Left forelimb (tissue), 1 donor: ENCODE results near the gene BUD13.
"Not testable (repeated sequence)": the region's sequence is repeated elsewhere in the genome, so short reads cannot be mapped to it uniquely, and the experiment has no call there.

Experiments used
- DNase-seq: peaks from one replicate; pipeline ENCODE4 v3.0.0-alpha.2; 2018; ENCODE audit warnings: low spot score

BUD13 gene, protein sequence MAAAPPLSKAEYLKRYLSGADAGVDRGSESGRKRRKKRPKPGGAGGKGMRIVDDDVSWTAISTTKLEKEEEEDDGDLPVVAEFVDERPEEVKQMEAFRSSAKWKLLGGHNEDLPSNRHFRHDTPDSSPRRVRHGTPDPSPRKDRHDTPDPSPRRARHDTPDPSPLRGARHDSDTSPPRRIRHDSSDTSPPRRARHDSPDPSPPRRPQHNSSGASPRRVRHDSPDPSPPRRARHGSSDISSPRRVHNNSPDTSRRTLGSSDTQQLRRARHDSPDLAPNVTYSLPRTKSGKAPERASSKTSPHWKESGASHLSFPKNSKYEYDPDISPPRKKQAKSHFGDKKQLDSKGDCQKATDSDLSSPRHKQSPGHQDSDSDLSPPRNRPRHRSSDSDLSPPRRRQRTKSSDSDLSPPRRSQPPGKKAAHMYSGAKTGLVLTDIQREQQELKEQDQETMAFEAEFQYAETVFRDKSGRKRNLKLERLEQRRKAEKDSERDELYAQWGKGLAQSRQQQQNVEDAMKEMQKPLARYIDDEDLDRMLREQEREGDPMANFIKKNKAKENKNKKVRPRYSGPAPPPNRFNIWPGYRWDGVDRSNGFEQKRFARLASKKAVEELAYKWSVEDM

DNA sequence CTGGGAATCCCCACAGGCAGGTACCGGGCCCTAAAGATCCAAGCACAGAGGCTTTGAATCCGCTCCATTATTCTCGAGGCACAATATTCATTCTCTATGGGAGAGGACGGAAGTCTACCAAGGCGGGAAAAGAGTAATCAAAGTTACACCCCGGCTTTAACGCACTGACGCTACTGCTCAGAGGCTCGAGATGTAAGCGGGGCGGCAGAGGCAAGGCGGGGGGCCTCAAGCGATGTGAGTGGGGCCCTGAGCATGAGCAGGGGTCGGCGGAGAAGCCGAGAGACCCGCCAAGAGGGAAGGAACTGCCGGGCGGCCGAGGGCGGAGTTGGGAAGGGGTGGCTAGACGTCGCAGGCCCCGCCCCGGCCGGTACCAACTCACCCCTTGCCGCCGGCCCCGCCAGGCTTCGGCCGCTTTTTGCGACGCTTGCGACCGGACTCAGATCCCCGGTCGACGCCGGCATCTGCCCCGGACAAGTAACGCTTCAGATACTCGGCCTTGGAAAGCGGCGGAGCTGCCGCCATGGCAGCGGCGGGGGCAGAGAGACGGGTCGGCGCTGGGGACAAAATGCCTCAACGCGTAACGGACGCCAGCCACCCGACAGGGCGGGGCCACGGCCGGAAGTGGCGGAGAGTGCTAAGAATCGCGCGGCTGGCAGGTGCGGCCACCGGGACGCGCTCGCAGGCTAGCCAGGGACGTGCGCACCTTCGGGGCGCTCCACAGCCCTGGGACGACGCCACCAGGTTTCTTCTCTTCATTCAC is at the start of gene BUD13:
TSS of gene BUD13 (minus strand) at position 545 of the 760 bp plus-strand sequence. CDS start at position 522, 23 bp downstream.
- DNase-seq: peak; percentile 97

DNA sequence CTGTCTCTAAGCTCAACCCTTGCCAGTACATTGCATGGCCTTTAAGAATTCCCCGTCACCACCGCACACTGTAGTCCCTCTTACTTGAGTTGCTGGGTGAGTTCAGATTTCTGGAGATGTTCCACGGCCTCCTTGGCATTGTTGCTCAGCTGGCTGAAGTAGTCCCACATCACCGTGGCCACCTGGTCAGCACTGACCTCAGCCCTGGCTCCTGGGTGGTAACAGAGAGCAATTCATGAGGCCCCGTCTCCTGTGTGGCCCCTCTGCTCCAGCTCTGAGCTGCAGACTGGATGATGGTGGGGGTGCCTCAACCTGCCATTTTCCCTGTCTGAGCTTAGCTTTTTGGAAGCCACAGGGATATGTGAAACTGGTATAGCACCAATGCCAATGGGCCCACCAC is 49.8 kb upstream of the BUD13 start:
- DNase-seq: no peak

DNA sequence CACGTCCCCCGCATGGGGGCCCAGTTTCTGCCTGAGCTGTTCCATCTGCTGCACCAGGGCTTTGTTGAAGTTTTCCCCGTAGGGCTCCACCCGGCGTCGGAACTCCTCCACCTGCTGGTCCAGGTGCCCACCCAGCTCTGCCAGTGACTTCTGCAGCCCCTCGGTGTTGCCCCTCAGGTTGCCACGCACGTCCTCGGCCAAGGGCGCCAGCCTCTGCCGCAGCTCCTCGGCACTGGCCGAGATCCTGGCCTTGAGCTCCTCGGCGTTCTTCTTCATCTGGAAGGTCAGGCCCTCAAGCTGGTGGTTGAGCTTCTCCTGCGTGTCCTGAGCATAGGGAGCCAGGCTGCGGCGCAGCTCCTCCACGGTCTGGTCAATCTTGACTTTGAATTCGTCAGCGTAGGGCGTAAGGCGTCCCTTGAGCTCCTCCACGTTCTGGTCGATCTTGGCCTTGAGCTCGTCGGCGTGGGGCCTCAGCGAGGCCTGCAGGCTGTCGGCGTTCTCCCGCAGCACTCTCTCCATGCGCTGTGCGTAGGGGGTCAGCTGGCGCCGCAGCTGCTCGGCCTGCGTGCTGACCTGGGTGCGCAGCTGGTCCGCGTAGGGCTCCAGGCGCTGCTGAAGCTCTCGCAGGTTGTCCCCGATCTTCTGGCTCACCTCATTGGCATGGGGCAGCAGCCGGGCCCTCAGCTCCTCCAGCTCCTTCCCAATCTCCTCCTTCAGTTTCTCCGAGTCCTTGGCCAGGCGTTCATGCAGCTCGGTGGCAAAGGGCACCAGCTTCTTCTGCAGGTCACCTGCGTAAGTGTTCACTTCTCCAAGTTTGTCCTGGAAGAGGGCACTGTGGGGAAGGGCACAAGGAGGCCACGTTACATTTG is 48.5 kb upstream of the BUD13 start:
- DNase-seq: no peak

DNA sequence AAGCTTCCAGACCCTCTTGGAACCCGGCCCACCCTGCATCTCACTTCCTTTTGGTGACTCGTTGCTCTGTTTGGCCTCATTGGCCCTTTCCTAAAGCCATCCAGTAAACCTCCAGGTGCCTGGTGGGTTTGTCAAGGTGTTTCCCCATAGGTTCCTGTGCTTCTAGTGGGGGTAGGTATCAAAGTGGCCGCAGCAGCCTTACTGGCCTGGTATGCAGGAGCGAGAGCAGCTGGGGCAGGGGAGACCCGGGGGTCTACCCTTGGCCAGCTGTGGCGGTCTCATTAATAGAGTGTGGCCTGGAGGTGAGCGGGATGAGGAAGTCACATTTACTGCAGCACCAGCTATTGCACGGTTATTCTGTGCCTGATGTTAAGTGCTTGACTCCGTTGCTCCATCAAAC is 46.3 kb upstream of the BUD13 start:
- no peak for DNase-seq

DNA sequence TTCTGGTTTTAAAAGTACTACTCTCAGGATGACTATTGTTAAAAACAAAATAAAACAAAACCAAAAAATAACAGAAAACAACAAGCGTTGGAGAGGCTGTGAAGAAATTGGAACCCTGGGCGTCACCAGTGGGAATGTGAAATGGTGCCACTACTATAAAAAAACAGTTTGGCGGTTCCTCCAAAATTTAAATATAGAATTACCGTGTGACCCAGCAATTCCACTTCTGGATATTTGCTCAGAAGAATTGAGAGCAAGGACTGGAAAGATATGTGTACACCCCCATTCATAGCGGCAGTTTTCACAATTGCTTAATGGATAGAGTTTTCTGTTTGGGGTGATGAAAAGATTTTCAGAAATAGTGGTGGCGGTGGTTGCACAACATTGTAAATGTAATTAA is 41.7 kb upstream of the BUD13 start:
- no peak for DNase-seq

DNA sequence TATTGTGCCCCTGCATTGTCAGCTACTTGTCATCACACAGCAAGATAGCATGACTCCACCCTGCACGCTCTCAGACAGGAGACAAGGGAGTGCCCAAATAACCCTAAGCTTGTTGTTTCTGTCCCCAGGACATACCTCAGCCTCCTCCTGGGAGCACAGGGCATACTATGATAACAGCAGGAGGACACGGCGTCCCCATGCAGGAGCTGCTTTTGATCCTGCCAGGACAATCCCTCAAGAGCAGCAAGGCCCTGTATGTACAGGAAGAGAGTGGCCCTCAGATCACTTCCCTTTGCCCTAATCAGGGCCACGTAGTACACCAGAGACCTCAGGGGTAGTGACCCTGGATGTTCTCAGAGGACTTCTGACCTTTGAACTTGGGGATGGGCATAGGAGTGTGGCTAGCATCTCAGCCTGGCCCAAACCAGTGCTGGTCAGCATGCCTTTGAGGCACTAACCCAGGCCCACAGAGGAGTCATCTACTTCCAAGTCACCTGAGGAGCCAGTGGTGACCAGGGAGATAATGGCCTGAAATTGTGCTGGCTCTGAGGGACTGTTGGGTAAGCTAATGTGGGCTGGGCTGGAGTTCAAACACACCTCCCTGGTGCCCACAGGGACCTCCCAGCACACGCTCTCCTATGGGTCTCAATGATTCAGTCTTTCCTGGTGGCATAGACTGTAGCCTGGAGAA is 41.1 kb upstream of the BUD13 start:
- no peak for DNase-seq

DNA sequence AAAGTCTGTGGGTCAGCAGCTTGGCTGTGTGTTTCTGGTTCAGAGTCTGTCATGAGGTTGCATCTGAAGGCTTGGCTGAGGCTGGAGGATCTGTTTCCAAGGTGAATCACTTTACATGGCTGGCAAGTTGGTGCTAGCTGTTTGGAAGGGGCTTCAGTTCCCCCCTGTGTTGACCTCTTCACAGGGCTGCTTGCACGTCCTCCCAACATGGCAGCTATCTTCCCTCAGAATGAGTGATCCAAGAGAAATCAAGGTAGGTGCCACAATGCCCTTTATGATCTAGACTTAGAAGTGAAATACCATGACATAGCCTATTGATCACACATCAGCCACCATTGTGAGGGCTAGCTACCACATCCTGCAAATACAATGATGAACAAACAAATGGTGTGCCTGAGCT is 40.4 kb upstream of the BUD13 start:
- DNase-seq: no peak

DNA sequence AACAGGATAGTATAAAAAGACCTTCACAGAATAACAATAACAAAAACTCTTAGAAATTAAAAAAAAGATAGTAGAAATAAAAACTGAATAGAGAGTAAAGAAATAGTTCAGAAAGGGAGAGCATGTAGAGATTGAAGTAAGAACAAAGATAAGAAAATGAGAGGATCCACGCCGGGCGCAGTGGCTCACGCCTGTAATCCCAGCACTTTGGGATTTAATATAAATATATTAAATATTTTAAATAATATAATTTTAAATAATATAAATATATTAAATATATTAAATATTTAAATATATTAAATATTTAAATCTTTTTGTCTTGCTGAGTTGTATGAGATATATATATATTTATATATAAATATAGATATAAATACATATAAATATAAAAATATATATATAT is 39.3 kb upstream of the BUD13 start:
- DNase-seq: no peak

DNA sequence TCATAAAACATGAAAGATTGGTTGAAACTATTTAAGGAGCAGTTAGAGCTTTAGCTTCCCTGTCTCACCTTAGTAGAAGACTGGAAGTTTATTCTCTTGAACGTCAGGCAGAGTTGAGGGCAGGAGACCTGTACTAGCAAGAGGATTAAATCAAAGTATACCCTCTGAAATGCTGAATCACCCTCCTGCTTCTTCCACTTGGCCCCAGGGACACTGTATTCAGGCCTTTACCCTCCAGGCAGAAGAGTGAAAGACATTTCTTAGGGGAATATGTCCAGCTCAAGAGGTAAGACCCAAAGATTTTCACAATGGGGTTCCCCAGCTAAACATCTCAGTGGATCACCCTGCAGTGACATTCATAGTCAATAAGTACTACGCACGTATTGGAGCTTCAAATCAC is 38.4 kb upstream of the BUD13 start:
- DNase-seq: no peak

DNA sequence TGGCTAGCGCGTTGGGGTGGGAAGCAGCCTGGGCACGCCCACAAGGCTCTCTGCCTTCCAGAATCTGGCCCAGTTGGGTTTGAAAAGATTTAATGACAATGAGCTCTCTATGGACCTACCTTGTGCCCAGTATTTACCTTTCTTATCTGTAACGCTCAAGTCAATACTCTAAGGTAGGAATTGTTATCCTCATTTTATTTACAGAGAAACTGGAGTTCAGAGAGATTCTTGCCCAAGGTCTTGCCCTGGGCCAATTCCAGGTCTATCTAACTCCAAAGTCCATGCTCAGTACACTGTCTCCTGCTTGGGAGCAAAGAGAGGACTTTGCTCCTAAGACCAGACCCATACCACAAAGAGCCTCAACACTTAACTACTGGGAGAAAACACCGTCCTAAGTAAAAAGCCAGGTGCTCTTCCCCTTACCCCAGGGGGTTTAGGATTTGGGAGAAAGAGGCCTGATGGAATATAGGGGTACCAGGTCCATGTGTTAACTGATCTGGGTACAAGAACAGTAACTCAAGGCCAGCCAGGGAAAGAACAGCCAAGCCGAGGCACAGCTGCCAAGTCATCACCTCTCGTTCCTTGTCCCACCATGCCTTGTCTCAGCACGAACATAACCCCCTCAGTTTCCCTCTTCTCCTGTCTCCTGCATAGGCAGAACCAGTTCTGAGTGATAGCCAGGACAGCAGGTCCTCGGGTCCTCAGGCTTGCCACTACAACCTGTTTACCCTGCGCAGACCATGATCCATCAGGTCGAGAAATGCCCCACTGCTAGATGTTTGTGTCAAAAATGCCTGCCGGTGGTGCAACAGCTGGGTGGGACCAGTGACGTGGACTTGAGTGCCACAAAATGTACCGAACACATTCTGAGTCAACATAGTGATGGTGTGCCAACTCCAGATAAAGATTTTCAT is 35.7 kb upstream of the BUD13 start:
- no peak for DNase-seq

DNA sequence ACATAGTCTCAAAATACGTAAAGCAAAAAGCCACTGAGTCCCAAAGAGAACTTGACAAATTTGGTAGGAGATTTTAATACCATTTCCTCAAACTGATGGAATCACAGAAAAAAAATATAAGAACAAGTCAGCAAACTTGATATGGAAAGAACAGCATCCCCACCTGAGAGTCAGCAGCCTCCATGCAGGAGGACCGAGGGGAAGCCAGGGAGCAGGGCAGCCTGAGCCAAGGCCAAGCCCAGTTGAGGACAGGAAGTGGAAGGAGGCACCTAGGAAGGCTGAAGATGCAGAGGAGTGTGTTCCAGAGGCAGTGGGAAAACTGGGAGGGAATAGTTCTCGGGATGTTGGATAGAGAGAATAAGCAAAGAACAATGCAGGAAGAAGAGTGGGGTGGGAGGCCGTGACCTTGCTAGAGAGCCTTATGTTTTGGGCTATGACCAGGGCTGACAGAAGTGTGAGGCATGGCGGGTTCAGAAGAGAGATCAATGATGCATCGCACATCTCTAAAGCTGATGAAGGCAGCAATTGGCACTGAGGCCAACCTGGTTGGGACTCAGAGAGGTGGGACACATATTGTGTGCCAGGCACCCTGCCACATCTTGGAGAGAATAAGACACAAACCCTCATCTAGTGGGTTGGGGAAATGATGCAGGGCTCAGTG is 34.9 kb upstream of the BUD13 start:
- DNase-seq: no peak

DNA sequence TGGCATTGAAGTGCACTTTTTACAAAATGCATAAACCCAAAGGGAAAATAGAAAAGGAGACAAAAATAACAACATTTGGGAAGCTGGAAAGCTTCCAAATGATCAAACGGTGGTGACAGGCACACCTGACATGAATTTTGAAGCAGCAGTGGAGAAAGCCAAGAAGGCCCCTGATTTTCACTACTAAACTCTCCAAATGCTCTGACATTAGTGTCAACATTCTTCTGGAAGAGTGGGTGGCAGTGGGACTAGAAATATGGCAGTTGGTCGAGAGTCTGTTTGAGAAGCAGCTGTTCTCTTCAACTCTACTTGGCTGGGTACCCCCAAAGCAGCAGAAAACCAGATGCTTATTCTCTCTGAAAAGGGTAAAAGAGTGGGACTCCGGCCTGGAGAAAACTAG is 31.2 kb upstream of the BUD13 start:
- DNase-seq: no peak

DNA sequence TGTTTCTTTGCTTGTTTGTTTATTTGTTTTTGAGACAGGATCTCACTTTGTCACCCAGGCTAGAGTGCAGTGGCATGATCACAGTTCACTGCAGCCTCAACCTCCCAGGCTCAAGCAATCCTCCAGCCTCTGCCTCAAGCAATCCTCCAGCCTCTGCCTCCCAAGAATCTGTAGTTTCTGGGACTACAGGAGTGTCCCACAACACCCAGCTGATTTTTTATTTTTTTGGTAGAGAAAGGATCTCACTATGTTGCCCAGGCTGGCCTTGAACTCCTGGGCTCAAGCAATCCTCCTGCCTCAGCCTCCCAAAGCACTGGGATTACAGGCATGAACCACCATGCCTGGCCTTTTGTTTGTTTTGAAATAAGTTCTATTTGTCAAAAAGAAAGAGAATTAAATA is 28.9 kb upstream of the BUD13 start:
- not testable (repeated sequence) for DNase-seq

DNA sequence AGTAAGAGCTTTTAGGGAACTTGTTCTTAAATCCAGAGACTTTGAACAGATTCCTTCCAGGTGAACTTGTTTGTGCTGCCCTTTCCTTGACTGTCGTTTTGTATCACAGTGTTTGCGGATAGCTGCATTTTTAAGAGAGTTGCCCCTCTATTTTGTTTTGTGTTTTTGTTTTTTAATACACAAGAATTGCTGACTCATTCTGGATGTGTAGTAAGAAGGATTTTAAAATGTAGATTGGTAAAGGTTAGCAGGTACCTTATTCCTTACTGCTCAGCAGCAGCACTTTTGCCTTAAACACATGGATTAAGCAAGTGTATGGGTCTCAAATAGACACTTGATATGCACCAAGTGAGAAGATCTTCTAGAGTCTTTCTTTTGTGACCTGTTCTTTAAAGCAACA is 27.8 kb upstream of the BUD13 start:
- DNase-seq: no peak

DNA sequence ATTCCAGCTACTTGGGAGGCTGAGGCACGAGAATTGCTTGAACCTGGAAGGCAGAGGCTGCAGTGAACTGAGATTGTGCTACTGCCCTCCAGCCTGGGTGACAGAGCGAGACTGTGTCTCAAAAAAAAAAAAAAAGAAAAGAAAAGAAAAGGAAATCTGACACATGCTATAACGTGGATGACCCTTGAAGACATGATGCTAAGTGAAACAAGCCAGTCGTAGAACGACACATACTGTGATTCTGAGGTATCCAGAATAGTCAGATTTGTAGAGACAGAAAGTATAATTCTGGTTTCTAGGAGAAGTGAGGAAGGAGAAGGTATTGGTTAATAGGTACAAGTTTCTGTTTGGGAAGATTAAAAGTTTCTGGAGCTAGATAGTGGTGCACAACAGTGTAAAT is 25.6 kb upstream of the BUD13 start:
- no peak for DNase-seq

DNA sequence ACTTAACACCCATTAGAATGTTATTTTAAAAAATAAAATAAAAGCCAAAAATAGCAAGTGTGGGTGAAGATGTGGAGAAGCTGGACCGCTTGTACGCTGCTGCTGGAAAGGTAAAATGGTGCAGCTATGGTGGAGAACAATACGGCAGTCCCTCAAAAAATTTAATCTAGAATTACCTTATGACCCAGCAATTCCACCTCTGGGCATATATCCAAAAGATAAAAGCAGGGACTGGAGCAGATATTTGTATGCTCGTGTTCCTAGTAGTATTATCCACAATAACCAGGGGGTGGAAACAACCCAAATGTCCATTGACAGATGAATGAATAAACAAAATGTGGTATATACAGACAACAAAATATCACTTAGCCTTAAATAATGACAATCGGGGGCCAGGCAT is 25.0 kb upstream of the BUD13 start:
- no peak for DNase-seq

DNA sequence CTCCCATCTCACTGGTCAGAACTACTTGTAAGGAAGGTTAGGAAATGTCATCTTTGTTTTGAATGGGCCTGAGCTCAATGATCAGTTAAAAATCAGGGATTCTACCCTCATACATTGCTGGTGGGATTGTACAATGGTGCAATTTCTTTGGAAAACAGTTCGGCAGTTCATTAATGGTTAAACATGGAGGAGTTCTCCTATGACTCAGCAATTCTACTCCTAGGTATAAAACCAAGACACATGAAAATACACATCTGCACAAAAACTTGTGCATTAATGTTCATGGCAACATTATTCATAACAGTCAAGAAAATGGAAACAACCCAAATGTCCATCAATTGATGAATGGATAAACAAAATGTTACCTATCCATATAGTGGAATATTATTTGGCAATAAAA is 23.8 kb upstream of the BUD13 start:
- DNase-seq: no peak

DNA sequence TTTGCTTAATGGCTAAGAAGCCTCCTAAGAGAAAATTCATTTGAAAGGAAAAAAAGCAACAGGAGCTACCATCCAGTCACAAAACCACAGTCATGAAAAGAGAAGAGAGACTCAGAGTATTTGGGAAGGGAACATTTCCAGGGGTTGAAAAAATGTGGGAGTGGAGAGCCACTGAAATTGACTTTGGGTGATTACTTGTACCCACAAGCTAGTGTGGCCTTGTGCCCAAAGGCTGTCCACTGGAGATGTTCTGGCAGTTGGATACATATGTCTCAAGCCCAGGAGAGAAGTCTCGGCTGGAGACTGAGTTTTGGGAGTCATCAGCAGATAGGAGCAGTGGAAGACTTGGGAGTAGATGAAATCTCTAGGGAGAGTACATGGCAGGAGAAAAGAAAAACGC is 22.1 kb upstream of the BUD13 start:
- DNase-seq: no peak

DNA sequence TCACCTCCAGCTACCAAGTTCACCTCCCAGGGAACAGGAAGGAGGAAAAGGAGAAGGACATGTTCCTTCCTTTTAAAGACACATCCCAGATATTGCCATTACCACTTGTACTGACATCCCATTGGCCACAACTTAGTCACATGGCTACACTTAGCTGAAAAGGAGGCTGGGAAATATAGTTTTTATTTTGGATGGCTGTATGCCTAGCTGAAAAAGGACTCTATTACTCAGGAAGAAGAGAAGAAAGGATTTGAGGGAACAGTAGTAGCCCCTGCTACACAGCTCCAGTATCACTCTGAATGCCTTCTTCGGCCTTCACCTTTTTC is 20.9 kb upstream of the BUD13 start:
- no peak for DNase-seq
